Measurements from ENCODE around the gene AVL9.
"Not testable (repeated sequence)": the region's sequence is repeated elsewhere in the genome, so short reads cannot be mapped to it uniquely, and the experiment has no call there.

Gene AVL9

DNA sequence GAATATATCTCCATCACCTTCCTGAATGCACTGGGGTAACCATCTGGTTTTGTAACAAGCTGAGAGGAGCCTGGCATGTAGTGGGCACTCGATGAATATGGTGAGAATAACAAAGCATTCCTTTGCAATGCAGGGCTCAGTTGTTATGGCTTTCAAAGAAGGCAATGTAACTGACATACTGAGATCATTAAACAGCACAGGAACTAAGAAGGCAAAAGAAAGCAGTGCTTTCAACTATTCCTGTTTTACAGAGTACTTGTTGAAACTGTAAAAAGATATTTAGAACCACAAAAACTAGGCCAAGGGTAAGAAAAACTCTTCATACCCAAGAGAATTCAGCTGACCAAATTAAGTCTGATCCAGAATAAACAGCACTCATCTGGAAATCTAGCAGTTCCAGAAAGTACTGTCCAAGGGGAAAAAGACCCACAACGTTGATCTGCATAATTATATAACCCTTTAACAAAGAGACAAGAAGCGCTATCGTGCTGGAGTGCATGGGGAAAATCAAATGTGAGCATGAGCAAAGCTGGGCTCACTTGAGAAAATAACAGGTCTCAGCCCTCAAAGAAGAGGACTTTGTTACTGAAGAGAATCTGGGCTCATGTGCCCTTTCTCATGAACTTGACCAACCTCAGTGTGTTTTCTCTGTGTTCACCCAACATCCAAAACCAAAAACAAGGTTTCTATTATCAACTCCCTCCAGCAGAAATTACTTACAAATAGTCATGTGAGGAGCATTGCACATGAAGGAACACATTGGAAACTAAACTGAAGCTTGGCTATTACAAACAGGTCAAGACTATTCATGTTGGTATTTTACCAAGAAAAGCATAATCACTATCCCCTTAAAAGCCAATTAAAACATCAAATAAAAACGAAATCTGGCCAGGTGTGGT is 116.2 kb downstream of the AVL9 start:
- H3K27ac Mint-ChIP-seq = no peak overlapping the region
- H3K4me1 Mint-ChIP-seq (ENCODE audit: low read depth) = no peaks in the 10 kb centered on the region
- no peaks in the 10 kb centered on the region for H3K9me3 Mint-ChIP-seq
- H3K27me3 Mint-ChIP-seq = no peaks in the 10 kb centered on the region
- no peaks in the 10 kb centered on the region for H3K36me3 Mint-ChIP-seq (ENCODE audit: low read depth)
- H3K4me3 Mint-ChIP-seq = no peak overlapping the region

DNA sequence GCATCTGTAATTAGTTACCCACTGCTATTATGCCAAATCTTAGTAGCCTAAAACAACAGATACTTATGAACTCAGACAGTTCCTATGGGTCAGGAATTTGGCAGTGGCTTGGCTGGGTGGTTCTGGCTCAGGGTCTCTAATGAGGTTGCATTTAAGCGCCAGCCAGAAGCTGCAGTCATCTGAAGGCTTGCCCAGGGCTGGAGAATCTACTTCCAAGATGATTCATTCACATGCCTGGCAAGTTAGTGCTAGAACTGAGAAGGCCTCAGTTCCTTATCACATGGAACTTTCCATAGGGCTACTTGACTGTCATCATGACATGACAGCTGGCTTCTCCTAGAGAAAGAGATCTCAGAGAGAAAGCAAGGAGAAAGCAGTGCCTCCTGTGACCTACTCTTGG is 121.3 kb downstream of the AVL9 start:
- H3K4me3 Mint-ChIP-seq = no peak overlapping the region
- H3K36me3 Mint-ChIP-seq (ENCODE audit: low read depth) = no peaks in the 10 kb centered on the region
- no peaks in the 10 kb centered on the region for H3K27me3 Mint-ChIP-seq
- peaks cover 4% of the 10 kb centered on the region for H3K4me1 Mint-ChIP-seq (ENCODE audit: low read depth)
- H3K27ac Mint-ChIP-seq = no peak overlapping the region
- H3K9me3 Mint-ChIP-seq = no peaks in the 10 kb centered on the region

DNA sequence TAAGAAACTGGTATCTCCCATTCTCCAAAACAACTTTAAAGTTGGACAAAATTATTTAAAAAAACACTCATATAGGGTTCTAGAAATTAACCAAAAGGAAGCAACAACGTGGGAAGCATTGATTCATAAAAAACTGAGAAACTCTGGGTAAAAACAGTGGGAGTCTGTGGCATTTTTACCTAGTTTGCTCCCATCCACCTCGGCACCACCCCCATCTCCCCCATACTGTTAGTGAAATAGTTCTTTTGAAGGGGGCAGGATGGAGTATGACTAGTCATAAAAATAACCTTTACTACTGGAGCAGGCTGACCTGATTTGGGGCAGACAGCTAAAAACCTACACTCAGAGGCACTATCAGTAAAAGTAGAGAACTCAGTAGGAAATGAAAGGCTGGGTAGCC is 123.2 kb downstream of the AVL9 start:
- Mint-ChIP-seq H3K4me3 (no peak overlapping the region), H3K27me3 (peaks cover 3% of the 10 kb centered on the region), H3K36me3 (ENCODE audit: low read depth) (no peaks in the 10 kb centered on the region), H3K4me1 (ENCODE audit: low read depth) (peaks cover 4% of the 10 kb centered on the region), H3K27ac (no peak overlapping the region), H3K9me3 (no peaks in the 10 kb centered on the region)

DNA sequence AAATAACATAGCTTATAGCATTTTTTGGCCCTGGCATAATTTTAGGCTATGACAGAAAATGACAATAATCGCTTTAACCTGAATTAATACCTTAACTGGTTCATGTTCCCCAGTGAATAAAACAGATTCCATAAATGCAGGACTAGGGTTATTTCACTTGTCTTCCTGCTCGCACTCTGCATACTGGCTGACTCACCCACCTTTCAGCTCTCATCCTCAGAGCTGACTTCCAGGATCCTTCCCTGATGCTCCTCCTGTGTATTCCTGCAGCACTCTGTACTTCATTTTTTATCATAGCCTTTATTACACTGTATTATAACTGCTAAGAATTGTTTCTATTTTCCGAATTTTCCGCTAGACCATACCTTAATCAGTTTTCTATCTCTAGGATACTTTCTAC is 123.7 kb downstream of the AVL9 start:
- Mint-ChIP-seq H3K4me1 (ENCODE audit: low read depth) (peaks cover 4% of the 10 kb centered on the region), H3K36me3 (ENCODE audit: low read depth) (no peaks in the 10 kb centered on the region), H3K27me3 (peaks cover 3% of the 10 kb centered on the region), H3K9me3 (no peaks in the 10 kb centered on the region), H3K4me3 (no peak overlapping the region), H3K27ac (no peak overlapping the region)

DNA sequence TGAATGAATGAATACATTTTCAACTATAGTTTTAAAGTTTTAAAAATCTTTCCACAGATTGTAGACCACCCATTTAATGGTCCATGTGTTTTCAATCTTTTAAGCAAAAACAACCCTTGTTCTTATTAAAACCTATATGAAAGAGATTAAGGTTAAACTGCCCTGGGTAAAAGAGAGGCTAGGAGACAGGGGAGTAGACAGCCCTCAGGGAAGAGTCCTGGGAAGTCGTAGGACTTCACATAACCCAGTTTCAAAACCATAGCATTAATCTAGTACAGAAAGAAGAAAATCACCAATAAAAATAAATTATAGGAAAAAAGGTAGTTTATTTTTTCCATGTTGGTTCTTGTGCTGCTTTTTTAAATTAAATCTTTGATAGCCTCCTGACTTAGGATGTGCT is 124.1 kb downstream of the AVL9 start:
- H3K4me3 Mint-ChIP-seq; H3K27me3 Mint-ChIP-seq; H3K9me3 Mint-ChIP-seq; H3K36me3 Mint-ChIP-seq (ENCODE audit: low read depth); H3K27ac Mint-ChIP-seq; H3K4me1 Mint-ChIP-seq (ENCODE audit: low read depth): not testable (repeated sequence)

DNA sequence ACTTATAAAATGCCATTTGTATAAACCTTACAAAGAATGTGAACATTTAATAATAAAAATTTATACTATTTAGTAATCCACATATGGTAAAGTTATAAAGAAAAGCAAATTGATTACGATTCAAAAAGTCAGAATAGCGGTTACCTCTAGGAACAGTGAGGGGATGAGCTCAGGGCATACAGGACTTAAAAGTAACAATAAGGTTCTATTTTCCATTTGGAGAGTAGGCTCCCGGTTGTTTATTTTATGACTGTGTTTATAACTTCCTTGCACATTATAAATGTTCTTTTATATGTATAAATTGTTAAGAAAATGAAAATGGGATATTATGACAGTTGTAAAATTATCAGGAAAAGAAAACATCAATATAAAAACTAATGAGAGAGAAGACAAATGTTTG is 135.7 kb downstream of the AVL9 start:
- H3K4me3 Mint-ChIP-seq = no peak overlapping the region
- H3K4me1 Mint-ChIP-seq (ENCODE audit: low read depth) = no peaks in the 10 kb centered on the region
- H3K9me3 Mint-ChIP-seq = no peaks in the 10 kb centered on the region
- H3K27ac Mint-ChIP-seq = no peak overlapping the region
- no peaks in the 10 kb centered on the region for H3K36me3 Mint-ChIP-seq (ENCODE audit: low read depth)
- peaks cover 4% of the 10 kb centered on the region for H3K27me3 Mint-ChIP-seq

DNA sequence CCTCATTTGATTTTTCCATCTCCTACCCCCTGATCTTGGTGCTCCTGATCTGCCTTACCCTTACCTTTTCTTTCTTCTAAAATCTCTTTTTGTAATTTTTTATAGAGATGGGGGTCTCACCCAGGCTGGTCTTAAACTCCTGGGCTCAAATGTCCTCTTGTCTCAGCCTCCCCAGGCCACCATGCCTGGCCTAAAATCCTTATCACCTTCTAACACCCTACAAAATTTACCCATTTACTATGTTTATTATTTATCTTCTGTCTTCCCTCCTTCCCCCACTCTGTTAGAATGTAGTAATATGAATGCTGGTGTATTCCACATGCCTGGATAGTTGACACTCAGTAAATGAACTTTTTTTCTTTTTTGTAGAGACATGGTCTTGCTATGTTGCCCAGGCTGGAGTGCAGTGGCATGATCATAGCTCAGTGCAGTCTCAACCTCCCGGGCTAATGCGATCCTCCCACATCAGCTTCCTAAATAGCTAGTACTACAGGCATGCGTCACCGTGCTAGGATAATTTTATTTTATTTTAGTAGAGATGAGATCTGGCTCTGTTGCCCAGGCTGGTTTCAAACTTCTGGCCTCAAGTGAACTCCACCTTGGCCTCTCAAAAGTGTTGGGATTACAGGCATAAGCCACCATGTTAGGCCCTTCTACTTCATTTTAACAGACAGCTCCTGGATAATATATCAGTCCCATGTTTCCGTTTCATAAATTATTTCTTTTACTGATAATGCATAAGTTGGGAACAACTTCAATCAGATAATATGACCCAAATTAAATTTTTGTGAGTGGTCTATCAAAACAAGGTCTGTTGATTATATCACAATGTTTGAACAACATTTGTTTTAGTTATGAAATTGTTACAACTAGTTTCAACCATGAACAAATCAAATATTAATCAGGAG is 136.6 kb downstream of the AVL9 start:
- not testable (repeated sequence) for H3K9me3 Mint-ChIP-seq; H3K4me1 Mint-ChIP-seq (ENCODE audit: low read depth); H3K27ac Mint-ChIP-seq; H3K4me3 Mint-ChIP-seq; H3K27me3 Mint-ChIP-seq; H3K36me3 Mint-ChIP-seq (ENCODE audit: low read depth)

DNA sequence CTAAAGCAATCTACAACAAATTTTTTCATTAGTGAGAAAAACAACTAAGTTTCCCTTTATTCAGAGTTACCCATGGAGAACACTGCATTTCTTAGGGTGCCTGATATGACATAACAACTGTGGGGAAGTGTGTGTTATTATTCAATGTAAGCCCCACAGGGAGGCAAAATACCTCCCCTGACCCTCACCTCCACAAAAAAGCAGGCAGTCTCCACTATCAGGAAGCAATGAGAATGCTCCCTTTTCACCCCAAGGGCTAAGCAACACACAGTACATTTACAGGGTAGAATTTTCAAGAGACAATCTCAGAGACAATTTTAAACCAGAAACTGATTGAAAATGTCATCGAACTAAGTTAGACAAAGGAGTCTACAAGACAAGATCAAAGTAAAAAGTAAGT is 138.2 kb downstream of the AVL9 start:
- H3K9me3 Mint-ChIP-seq; H3K27me3 Mint-ChIP-seq; H3K4me3 Mint-ChIP-seq; H3K36me3 Mint-ChIP-seq (ENCODE audit: low read depth); H3K27ac Mint-ChIP-seq: not testable (repeated sequence)
- peaks cover 14% of the 10 kb centered on the region for H3K4me1 Mint-ChIP-seq (ENCODE audit: low read depth)

DNA sequence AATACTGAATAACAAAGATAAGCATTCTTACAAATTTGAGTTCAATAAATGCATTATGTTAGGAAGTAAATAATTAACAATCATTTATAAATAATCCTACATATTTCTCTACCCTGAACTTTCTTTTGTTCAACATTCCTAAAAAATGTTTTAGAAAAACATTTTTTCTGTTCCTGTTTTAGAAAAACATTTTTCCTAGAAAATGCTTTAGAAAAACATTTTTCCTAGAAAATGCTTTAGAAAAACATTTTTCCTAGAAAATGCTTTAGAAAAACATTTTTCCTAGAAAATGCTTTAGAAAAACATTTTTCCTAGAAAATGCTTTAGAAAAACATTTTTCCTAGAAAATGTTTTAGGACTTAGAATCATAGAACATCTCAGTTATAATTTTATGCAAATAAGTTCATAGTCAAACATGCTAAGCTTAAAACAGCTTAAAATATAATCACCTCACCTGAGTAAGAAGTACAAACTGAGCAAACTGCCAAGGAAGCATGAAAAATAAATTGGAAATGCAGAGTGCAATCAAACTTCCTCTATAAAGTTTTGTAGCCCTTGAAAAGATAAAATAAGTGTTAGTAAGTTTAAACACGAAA is 139.6 kb downstream of the AVL9 start:
- H3K27ac Mint-ChIP-seq; H3K9me3 Mint-ChIP-seq; H3K27me3 Mint-ChIP-seq; H3K36me3 Mint-ChIP-seq (ENCODE audit: low read depth); H3K4me3 Mint-ChIP-seq: not testable (repeated sequence)
- peaks cover 26% of the 10 kb centered on the region for H3K4me1 Mint-ChIP-seq (ENCODE audit: low read depth)

DNA sequence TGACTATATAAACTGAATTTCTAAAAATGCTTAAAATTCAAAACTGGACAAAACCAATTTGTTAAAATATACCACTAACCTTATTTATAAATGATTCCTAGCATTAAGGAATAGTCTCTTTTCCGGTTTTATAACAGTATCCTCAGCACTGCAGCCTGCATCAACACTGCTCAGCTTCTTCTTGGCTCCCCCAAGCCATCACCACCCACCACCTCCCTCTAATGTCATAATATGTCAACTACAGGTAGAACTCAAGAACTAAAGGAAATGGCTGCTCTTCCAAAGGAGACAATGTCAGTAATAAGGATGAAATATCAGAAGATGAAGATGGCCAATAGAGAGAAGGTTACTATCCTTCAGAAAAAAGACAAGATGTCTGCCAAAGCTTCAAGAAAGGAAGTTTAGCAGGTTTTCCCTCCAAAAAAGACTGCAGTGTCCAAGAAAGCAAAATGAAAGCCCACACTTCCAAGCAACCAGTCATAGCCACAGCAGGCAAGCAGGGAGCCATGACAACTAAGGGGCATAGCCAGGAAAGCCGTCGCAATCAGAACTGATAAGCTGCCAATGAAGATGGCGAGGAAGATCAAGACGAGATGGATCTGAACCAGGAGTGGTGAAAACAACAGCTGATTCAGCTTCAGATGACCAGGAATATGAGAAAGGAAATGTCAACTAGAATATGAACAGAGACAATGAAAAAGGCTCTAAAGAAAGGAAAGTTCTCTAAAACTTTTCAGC is 141.6 kb downstream of the AVL9 start:
- not testable (repeated sequence) for H3K9me3 Mint-ChIP-seq; H3K27ac Mint-ChIP-seq; H3K36me3 Mint-ChIP-seq (ENCODE audit: low read depth); H3K27me3 Mint-ChIP-seq; H3K4me3 Mint-ChIP-seq
- peaks cover 26% of the 10 kb centered on the region for H3K4me1 Mint-ChIP-seq (ENCODE audit: low read depth)

DNA sequence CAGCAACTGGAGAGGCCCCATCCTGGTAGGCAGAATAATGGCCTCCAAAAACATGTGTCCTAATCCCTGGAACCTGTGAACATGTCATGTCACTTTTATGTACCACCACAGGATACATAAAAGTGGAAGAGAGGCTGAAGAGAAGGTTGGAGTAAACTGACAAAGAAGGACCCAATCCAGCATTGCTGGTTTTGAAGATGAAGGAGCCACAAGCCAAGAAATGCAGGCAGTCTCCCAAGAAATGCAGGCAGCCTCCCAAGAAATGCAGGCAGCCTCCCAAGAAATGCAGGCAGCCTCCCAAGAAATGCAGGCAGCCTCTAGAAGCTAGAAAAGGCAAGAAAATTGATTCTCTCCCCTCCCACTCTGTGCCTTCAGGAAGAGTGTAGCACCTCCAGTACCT is 142.3 kb downstream of the AVL9 start:
- H3K27ac Mint-ChIP-seq; H3K4me3 Mint-ChIP-seq; H3K27me3 Mint-ChIP-seq; H3K36me3 Mint-ChIP-seq (ENCODE audit: low read depth); H3K9me3 Mint-ChIP-seq: not testable (repeated sequence)
- peaks cover 26% of the 10 kb centered on the region for H3K4me1 Mint-ChIP-seq (ENCODE audit: low read depth)

Data from stimulated activated naive CD8-positive, alpha-beta T cell treated with anti-CD3 and anti-CD28 coated beads, Interleukin-15, Interleukin-2, amounts not matched to agents 100 ng/mL and 50 ng/mL, for 24 hours (primary cell).